ENCODE results near the gene SLC24A4.

The SLC24A4 gene

DNA sequence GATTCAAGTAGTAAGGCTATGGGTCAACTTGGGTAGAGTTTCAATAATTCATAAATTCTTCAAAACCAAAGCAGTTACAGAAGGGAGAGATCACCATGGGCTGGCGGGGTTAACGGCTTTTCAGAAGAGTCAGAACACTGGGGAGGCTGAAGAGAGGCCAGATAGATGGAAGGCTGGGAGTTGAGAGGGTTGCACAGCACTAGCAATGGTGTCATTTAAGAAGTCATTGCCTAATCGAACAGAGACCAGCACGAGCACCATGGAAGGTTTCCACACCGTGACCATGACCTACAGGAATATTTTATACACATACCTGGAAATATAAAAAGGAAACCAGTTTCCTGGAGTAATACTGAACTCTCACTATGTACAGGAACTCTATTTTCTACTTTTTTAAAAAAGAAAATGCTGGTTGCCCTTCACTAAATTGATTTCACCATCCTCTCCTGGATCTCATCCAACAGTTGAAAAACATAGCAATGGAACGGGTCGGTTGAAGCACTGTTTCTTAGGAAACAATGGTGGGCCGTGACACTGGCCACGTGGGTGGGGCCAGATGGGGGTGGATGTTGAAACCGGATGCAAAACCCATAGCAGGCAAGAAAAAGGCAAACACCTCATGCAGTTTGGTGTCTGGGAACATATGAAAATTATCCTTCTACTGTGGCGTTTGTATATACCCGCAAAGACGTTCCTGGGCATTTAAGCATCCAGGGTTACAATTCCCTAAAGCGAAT, 152.7 kb downstream of the SLC24A4 start:
- no peak for DNase-seq (ENCODE audit: low read depth, low spot score)

DNA sequence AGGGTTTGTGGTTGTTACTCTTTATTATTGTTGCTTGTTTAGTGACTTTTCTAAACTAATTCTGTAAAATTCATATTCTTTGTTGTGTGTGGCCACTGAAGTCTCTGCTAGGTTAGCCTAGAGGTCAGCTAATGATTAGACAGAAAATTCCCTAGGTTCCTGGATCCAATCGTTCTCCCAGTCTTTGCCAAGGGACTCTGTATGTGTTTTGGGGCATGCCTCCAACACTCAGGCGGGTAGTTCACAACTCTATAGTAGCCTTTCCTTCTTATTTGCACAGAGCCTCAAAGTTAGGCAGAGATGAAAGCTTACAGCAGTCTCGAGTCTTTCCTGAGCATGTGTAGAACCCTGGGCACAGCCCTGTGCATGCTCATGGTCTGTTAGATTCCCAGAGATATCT, 157.9 kb downstream of the SLC24A4 start:
- no peak for DNase-seq (ENCODE audit: low read depth, low spot score)

DNA sequence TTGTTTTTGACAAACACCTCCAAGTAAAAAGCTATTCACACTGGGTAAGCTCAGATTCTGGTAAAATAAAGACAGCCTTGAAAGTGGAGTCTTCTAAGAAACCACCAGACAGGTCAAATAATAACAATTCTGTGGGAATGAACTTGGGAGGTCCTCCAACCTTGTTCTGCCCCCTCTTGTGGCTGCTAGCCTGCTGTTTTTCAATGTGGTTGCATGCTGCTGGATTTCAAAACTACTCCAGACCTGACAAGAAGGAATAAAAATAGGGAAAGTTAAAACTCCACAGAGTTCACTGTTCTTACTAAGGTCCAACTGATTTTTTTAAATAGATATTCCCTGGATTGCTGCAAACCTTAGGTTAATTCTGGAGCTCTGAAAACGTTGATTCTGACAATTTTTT, 158.4 kb downstream of the SLC24A4 start:
- peak; percentile 41 for DNase-seq (ENCODE audit: low read depth, low spot score)

DNA sequence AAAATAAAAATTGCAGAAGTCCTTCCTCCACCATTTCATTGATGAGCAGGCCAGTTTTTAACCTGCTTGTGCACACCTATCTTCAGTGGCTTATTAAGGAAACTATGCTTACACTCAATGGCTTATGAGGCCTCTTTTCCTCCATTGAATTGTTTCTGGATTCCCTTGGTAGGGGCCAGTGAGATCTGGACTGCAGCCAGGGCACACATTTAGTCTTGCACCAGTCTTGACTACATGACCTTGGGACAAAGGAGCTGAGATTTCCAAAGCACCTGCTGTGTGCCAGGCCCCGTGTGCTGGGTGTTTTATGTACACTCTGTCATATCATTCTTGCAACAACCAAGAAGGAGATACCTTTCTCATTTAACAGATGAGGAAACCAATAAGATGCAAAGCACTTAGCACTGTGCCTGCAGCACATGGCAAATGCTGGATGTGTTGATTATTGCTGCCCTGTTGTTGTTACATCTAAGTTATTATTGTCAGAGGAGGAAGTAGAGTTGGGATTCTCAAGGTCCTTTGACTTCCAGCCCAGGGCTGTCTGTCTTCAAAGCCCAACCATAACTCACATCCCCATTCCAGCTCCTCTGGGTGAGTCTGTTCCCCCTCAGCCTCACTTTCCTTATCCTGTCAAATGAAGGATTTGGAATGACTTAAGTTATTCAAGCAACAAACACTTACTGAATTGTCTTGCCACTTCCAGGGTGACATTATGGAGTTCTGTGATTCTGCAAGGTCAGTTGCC, 159.0 kb downstream of the SLC24A4 start:
- no peak for DNase-seq (ENCODE audit: low read depth, low spot score)

DNA sequence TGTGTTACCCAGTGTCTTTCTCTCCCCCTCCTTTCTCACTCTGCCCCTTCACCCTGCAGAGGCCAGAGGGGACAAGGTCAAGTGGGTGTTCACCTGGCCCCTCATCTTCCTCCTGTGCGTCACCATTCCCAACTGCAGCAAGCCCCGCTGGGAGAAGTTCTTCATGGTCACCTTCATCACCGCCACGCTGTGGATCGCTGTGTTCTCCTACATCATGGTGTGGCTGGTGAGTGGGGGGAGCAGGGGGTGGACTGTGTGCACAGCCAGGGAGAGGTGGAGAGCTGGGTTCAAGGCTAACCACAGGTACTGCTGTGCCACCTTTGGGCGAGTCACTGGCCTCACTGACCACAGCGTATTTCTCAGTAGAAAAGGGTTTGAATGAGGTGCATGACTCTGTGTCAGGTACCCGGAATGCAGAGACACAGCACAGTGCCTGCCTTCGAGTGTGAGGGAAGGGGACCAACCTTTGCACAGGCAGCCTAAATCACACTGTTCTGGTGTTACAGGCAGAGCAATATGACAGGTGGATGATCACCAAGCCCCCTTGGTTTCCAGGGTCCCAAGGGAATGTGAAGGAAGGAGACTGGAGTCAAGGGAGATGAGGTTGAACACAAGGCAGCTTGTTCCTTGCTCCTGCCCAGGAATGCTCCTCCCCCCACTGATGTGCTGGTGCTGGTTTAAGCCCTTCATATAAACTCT, 159.8 kb downstream of the SLC24A4 start:
- DNase-seq (ENCODE audit: low read depth, low spot score) = no peak

DNA sequence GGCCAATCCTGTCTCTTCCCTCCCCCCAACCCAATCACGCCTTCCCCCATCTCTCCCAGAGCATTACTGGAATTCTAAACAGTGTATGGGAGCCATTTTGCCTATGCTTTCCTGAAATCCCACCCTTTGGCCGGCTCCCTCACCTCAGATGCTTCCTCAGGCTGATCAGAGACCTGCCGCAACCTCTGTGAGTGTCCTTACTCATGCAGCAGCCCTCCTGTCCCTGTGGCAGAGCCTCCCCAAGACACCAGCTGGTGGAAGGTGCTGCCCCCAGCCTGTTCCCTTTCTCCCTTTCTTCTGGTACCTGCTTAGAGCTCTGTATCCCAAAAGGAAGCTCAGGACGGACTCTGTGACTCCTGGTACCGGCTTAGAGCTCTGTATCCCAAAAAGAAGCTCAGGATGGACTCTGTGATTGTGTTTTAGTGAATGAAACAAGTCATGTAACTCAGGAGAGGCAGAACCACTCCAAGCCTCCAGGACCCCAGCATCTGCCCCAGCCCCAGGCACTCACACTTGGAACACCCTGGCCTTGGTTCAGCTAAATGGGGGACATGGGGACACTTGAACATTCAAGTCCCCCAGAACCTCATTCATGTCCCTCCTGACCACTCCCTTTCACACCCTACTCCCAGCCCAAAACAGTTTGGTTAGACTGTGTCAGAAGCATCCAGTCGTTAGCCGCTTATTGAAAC, 161.3 kb downstream of the SLC24A4 start:
- DNase-seq (ENCODE audit: low read depth, low spot score) = no peak

DNA sequence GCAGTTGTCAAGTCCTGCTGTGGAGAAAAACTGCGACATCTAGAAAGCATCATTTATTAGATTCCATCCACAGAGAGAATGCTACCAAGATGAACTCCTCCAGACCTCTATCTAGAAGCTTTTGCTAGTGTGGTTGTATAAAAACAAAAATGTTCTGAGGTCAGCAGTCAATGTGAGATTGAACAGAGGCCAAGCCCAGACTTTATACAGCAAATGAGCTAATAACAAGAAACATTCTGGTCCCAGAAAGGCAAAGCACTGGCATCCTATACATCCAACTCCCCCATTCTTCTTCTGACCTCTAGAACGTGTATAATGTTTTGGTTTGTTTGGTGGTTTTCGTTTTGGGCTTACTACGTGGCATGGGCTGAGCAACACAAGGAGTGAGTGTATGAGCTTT, 163.9 kb downstream of the SLC24A4 start:
- no peak for DNase-seq (ENCODE audit: low read depth, low spot score)

DNA sequence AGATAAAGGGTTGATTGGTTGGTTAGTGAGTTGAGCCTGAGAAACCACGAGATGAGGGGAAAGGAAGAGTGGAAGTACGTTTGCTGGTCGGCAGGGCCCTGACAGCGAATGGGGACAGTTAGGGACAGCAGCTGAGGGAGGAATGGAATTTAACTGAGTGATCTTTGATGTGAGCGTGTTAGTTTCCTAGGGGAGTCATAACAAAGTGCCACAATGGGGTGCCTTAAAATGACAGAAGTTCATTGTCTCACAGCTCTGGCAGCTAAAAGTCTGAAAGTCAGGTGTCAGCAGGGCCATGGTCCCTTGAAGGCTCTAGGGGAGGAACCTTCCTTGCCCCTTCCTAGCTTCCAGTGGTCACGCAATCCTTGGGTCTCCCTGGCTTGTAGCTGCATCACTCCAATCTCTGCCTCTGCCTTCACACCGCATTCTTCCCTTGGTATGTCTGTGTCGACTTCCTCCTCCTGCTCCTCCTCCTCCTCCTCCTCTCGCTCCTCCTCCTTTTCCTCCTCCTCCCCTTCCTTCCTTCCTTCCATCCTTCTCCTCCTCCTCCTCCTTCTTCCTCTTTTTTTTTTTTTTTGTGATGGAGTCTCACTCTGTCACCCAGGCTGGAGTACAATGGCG, 164.7 kb downstream of the SLC24A4 start:
- no peak for DNase-seq (ENCODE audit: low read depth, low spot score)

DNA sequence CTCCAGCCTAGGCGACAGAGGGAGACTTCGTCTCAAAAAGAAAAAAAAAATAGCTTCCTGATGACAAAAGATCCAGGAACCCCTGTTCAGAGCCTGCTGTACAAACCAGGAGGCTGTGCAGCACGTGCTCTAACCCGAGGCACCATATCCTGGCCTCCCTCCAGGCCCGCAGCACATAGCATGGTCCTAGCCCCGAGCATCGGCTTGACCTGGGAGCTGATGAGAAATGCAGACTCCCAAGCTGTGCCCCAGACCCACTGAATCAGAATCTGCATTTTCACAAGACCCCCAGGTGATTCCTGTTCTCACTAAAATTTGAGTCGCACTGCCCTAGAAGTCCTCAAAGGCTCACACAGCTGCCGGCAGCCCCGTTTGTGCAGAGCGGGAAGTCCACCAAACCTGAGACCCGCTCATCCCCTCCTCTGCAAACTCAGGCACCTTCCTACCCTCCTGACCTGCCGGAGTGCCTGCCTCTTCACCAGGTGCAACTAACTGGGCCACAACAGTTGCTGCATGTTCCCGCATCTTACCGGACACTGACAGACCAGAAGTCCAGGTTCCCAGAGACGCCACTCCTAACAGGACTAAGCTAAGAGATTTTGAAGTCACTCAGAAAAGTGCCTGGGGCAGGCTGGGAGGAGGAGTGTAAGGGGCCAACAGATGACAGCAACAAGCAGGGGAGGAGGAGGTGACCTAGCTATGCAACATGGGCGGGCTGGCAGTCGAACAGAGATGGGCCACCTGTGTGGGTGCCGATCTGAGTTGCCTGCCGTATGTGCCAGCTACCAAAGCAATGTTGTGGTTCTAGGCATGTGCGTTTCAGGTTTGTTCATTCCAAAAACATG, 166.7 kb downstream of the SLC24A4 start:
- DNase-seq (ENCODE audit: low read depth, low spot score) = no peak

DNA sequence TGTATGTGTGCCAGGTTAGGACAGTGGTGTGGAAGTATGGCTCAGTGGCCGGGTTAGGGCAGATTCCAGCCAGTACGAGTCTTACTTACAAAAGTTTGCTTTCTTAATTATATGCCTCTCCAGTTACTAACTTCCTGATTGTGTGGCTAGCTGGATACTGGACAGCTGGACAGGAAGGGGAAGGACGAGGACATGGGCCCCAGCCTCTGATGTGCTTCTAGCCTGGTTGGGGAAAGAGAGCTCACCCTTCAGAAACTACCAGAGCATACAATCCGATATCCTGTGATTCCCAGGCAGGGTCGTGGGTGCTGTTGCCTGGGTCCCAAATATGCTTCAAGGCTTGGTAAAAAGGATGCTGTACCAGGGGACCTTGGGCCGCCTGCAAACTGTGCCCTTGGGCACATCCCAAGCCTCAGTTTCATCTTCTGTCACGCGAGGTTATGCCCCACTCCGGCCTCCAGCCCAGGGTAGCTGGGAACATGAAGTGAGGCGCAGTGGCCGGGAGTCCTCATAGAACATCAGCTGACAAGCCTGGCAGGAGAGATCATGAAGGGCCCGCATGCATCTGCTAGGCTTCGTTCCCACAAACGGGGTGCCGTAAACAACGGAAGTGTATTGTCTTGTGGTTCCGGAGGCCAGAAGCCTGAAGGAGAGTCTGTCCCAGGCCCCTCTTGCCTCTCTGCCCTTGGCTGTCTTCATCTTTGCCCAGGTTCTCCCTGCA, 167.4 kb downstream of the SLC24A4 start:
- DNase-seq (ENCODE audit: low read depth, low spot score) = no peak

DNA sequence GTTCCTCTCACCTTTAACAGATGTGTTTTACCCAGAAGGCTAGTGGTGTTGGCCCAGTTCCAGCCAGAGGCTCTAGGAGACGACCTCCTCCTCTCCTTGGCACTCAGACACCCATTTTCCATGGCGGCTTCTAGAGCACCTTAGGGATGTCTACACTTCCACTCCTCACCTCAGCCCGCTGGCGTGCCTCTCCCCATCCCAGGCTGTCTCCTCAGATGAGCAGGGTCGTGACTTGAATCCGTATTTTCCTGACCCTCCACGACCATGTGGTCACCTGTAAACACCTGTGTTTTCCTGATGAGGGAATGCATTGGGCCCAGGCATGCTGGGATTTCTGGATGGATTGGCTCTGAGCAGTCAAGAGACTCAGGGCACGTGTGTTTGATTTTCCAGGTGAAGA, 168.8 kb downstream of the SLC24A4 start:
- DNase-seq (ENCODE audit: low read depth, low spot score) = no peak

DNA sequence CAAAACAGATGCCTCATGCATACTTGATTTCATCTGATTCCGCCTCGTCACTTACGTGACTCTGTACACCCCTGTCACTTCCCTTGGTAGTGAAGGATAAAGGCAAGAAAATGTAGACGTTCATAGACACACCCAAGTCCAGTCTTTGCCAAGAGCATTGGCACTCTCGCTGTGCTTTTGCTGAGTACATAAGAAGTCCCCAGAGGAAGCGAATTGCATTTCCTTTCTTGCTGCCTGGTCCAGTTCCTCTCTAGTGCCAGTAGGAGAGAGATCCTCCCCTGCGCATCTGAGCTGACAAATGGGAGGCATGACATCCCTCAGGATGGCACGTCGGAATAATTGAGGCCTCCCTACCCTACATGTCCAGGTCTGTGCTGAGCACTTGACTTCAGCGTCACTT, 169.3 kb downstream of the SLC24A4 start:
- no peak for DNase-seq (ENCODE audit: low read depth, low spot score)

DNA sequence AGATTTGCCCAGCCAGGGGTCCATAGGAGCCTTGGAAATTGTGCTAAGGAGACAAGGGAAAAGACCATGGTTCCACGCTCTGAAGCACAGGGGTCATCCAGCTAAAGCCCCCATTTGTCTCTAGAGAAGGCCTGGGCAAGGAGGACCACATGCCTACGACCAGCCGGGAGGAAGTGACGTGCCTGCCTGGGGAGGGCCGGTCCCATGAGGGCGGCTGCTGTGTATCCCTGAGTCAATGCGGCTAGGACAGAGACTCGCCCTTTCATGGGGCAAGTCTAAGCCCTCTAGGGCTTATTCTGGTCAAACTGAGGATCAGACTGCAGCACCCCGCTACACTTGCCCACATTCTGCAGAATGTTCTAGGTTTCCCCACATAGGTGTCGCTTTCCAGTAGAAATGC, 170.1 kb downstream of the SLC24A4 start:
- no peak for DNase-seq (ENCODE audit: low read depth, low spot score)

DNA sequence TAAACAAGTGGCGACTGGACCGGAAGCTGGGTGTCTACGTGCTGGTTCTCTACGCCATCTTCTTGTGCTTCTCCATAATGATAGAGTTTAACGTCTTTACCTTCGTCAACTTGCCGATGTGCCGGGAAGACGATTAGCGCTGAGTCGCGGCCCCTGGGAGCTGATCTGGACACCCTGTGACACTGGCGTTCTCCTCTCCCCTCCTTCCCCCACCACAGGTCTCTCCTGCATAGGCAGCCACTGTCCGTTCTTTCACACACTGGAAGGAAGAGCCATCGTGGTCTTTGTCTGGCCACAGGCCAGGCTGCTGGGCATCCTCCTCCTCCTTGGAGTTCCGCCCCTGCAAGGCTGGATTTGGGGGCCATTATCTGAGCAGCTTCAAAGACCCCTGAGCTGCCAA, 170.5 kb downstream of the SLC24A4 start:
- DNase-seq (ENCODE audit: low read depth, low spot score) = no peak

DNA sequence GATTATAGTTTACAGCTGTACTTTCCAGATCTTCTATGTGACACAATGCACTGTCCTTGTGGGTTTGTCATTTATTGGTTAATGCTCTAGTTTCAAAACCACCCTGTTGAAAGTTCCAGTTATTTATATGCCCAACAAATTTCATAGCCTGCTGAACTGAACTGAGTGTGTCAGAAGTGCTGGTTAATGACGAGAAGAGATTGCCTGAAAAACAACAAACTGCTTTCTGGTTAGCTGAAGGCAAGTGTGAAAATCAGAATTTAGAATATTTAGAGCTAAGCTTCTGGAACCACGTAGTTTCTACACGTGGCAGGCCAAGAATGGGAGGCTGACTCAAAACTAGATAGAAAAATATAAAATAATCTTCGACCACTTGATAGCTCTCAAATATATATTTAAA, 171.5 kb downstream of the SLC24A4 start:
- DNase-seq (ENCODE audit: low read depth, low spot score) = no peak

DNA sequence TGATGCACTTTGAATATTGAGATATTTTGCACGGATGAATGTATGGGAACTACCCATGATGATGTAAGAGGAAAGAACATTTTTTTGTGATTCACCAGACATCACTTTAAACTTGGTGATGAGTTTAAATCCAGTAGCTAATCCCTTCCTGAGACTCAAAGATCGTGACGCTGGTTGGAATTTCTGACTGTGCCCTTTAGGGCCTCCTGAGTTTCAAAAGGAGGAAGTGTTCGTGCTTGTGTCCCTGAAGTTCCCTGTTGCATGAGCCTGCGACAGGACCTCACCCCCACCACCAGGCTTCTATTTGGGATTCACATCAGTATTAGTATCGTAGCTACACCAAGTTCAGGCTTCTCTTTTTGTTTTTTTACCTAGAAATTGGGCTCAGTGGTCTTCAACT, 172.1 kb downstream of the SLC24A4 start:
- no peak for DNase-seq (ENCODE audit: low read depth, low spot score)

DNA sequence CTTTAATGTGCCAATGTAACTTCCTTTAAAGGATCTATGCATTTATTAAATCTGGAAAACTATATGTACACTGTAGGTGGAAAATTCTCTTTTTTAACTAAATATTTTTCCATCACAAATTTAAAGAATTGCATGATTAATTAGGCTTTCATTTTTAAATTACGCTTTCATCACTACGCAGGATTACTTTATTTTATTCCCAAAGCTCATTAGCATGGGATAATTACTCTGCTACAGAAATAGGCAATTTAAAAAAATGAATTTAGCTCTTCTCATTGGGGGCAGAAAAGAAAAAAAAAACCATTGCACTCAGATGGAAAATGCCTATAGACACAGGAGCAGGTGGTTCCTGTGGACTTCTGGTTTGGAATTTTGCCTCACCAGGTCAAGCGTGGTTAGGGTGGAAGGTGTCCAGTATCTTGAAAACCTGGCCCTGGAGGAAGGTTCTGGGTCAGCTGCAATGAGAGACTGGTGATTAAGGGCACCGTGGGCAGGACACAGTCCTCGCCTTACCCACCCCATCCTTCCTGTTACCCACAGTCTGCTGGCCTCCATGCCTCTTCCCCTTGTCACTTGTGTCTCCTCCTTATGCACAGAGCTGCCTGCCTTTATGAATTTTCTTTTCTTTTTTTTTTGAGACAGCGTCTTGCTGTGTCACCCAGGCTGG, 173.4 kb downstream of the SLC24A4 start:
- no peak for DNase-seq (ENCODE audit: low read depth, low spot score)

DNA sequence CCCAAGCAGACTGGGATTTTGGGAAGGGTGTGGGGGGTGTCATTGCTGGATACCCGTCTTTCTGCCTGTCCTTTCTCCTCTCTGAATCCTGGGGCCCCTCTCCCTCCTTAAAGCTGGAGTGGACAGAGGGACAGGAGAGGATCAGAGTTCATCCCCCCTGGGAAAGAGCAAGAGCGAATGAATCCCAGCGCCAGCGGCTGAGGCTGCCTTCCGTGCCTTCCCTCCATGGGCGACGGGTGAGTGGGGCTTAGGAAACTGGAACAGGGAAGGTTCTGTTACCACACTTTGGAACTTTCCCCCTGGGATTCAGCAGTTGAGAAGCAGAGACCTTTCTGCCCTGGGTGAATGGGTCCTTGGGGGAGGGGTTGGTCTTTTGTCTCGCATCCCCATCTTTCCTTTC, 174.4 kb downstream of the SLC24A4 start:
- DNase-seq (ENCODE audit: low read depth, low spot score) = no peak

DNA sequence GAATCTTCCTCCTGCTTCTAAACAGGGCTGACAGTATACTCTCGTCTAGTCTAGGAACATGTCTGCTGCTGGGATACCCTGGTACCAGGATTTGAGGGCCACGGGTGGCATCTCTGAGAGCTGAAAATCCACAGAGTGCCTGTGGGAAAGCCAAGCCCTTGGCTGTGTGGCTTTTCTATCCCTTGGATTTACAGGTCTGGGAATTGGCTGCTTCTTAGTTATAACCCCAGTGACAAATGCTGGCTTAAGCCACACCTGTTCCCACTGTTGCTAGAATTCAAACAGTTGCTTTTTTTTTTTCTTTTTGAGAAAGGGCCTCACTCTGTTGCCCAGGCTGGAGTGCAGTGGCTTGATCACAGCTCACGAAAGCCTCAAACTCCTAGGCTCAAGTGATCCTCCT, 176.3 kb downstream of the SLC24A4 start:
- no peak for DNase-seq (ENCODE audit: low read depth, low spot score)

Measured in brain pericyte (primary cell).